ENCODE results near the gene TNNT3.

DNA sequence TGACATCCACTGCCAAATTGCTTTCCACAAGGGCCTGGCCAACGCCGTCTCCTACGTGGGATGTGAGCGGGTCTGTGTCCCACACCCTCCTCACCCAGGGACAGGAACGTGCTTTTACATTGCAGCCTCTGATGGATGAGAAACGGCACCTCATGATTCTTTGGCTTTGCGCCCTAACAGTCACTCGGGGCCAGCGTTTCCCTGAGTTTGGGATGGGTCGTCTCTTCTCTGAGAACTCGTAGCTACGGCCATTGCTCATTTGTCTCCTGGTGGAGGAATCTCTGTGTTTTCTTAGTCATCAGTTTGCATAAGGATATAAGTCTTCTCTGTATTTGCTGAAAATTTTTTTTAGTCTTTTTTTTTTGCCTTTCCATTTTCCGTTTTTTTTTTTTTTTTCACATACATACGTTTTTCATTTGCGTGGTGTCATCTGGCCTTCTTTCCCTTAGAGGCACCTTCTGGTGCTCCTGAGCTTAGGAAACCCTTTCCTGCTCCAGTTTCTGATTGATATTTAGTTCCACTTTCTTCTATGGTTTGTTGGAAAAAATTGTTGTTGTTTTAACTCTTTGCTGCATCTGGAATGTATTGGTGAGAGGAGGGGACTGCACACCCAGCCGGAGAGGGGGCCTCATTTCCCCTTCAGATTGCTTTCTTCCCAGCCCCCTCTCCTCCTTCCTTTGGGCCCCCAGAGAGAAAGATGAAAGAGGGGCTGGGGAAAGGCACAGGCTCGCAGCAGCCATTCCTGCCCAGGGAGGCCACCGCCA, 12.0 kb downstream of the TNNT3 start:
- TF ChIP-seq, protein P1, sequence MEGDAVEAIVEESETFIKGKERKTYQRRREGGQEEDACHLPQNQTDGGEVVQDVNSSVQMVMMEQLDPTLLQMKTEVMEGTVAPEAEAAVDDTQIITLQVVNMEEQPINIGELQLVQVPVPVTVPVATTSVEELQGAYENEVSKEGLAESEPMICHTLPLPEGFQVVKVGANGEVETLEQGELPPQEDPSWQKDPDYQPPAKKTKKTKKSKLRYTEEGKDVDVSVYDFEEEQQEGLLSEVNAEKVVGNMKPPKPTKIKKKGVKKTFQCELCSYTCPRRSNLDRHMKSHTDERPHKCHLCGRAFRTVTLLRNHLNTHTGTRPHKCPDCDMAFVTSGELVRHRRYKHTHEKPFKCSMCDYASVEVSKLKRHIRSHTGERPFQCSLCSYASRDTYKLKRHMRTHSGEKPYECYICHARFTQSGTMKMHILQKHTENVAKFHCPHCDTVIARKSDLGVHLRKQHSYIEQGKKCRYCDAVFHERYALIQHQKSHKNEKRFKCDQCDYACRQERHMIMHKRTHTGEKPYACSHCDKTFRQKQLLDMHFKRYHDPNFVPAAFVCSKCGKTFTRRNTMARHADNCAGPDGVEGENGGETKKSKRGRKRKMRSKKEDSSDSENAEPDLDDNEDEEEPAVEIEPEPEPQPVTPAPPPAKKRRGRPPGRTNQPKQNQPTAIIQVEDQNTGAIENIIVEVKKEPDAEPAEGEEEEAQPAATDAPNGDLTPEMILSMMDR (IDR thresholded peaks at IDR 0.05; ENCODE audit: insufficient read depth, low read length): no peak
- TF ChIP-seq POLR2AphosphoS5 (IDR thresholded peaks at IDR 0.05; ENCODE audit: low read depth) (no peak), SPI1 (IDR thresholded peaks at IDR 0.05; ENCODE audit: borderline replicate concordance, low read depth) (no peak), REST (IDR thresholded peaks at IDR 0.05; ENCODE audit: insufficient replicate concordance, low read depth) (no peak)
